GM12891 (cell line): ENCODE results near the gene FAM229A.
A peak's percentile ranks its signal among the peaks of the same experiment; 100 is the strongest.

Experiments used
- DNase-seq: peaks from one replicate; pipeline ENCODE4 v3.0.0; 2011; ENCODE audit warnings: low spot score; ENCODE audit not compliant: insufficient read length
- FAIRE-seq: peaks from 2 replicates; lab custom pipeline; 2011; peaks lifted over from hg19 to GRCh38; lab: Jason Lieb, UNC
- PAX5 ChIP-seq: IDR thresholded peaks from 2 replicates; pipeline ENCODE4 v1.6.1; 2011; ENCODE audit warnings: low read length, moderate library complexity, mild to moderate bottlenecking; ENCODE audit not compliant: insufficient read depth, severe bottlenecking
- POLR2A ChIP-seq: IDR thresholded peaks from 2 replicates; pipeline ENCODE4 v1.6.1; 2011; ENCODE audit warnings: low read depth, low read length, control low read depth
- POLR2AphosphoS5 ChIP-seq: IDR thresholded peaks from 2 replicates; pipeline ENCODE4 v1.6.1; 2011; ENCODE audit warnings: low read depth, low read length, control low read depth
- POU2F2 ChIP-seq: IDR thresholded peaks from 2 replicates; pipeline ENCODE4 v1.6.1; 2011; ENCODE audit warnings: low read depth, mild to moderate bottlenecking, control low read depth, low read length, moderate library complexity
- SPI1 ChIP-seq: IDR thresholded peaks from 2 replicates; pipeline ENCODE4 v1.6.1; 2011; ENCODE audit warnings: low read depth, low read length, control low read depth
- TAF1 ChIP-seq: IDR thresholded peaks from 2 replicates; pipeline ENCODE4 v1.6.1; 2011; ENCODE audit warnings: low read depth, low read length, control low read depth

FAM229A gene

DNA sequence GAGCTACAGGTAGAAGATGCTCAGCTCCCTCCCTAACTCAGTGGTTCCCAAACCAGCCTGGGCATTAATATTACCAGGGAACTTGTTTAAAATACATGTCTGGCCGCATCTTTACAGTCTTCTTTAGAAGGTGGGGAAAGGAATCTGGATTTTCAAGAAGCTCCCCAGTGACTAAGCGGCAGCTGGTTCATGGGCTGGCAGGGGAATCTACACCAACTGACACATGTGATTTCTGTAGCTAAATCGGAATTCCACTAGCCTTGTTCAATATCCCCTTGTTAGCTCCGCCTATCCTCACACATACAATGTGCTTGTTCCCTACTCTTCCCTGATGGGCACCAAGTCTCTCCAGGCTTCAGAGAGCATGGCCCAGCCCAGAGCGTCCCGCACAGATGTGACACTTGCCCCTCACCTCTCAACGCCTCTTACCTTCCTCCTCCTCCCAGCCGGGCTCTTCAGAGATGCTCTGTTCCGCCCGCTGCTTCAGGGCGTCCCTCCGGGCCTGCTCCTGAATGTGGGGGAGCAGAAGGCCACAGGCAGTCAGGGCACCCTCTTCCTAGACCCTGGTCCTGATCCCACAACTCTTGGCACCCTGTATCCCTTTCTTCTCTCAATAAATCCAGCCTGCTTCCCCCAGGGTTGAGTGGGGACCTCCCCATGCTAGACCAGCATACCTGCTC, 15.4 kb upstream of the FAM229A start:
- FAIRE-seq, result no peak
- TF ChIP-seq PAX5, result no peak
- TF ChIP-seq TAF1, result no peak
- TF ChIP-seq POLR2A, result no peak
- no peak for TF ChIP-seq POU2F2
- TF ChIP-seq POLR2AphosphoS5, result no peak
- no peak for TF ChIP-seq SPI1
- DNase-seq, result no peak

DNA sequence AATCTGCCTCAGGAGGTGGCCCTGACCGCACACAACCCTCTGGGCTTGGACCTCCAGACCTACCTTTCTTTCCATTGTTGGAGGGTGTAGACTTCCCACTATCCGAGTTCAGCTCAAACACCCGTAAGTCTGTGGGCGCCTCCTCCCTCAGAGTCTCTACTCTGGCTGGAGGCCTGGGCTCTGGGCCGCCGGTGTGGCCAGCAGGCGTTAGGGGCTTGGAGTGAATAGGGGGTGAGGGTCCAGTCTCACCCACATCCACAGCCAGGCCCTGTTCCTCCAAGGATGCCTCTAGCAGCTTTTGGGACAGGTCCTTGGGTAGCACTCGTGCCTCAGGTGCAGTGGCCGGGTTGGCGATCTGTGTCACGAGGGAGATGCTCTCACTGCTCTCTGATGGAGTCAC, 13.9 kb upstream of the FAM229A start:
- TF ChIP-seq POLR2AphosphoS5 (no peak), SPI1 (no peak), POU2F2 (no peak), POLR2A (no peak), PAX5 (no peak), TAF1 (no peak)
- FAIRE-seq, result no peak
- DNase-seq, result no peak

DNA sequence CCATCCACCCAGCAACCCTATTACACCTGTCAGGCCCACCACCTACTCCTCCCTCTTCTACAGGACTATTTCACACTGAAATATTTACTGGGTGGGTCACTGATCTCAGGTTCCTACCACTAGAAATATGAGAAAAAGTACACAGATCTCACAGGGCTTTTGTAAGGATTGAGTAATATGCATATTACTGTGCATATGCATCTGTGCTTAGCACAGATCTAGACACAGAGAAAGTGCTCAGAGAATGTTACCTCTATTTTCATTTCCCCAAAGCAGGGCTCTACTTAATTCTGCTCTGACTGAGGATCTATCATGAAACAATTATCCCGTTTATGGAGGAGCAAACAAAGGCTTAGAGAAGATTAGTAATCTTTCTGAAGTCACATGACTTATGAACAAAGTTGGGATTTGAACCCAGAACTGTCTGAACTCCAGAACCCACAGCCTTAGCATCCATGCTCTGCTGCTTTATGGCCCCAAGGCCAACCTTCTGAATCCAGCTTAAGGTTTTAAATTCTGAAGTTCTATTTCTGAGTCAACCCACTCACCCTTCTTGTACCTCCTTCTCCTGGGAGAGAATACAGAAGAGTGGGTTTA, 11.8 kb upstream of the FAM229A start:
- FAIRE-seq, result no peak
- DNase-seq, result no peak

DNA sequence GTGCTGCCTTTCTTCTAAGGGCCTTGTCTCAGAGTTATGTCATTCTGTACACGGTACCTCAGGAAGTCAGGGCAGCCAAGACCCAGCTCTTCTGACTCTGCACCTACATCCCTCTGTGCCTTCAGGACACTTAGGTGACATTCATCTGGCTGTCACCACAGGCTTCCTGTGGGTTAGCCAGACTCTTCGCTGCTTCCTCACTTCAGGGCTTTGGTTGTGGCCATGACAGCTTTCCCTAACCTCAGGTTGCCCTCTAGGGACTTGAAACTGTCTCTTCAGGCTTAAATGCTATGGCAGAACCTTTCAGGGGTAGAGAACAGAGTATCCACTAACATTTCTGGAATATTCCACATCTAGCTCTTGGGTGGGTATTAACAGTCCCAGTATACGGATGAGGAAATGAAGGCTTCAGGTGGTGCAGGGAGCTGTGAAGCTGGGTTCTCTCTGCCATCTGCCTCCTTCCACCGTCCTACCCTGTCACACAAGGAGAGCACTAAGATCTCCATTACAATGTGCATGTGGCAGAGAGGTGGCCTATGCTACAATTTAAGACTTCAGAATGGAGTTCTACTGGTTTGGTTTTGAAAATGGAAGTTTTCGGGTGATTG, 10.0 kb upstream of the FAM229A start:
- FAIRE-seq, result peak; percentile 91
- DNase-seq, result peak; percentile 38
- no peak for TF ChIP-seq TAF1

More for the DNA sequence above, 11.8 kb upstream of the FAM229A start:
- TF ChIP-seq POLR2AphosphoS5 (no peak), SPI1 (no peak), TAF1 (no peak), POLR2A (no peak), POU2F2 (no peak), PAX5 (no peak)

DNA sequence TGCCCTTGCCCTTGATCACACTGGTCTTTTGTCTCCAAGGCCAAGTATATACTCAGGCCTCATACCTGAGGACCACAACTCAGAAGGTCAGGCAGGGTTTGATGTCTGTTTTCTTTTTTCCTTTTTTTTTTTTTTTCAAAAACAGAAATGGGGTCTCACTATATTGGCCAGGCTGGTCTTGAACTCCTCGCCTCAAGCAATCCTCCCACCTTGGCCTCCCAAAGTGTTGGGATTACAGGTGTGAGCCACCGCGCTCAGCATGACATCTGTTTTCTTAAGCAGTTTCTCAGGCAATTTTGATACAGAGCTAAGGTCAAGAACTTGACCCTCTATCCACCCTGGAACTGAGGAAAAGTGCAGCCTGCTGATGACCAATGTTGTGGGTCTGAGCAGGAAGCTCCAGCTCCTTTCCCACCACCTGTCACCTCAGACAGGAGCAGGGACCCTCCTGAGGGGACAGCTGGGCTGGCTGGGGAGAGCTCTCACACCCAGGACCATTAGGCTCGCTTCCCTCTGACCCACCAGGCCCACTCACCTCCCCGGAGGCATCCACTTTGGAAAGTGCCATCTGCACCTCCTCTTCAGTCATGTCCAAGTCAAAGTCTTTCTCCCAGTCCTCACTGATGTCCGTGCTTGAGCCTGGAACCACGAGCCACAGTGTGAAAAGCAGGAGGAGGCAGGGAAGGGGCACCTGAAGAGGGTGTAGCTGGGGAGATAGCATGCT, 5.8 kb upstream of the FAM229A start:
- no peak for DNase-seq
- no peak for TF ChIP-seq TAF1
- TF ChIP-seq SPI1, result no peak
- TF ChIP-seq POLR2AphosphoS5, result no peak
- TF ChIP-seq POU2F2, result no peak
- no peak for TF ChIP-seq PAX5
- TF ChIP-seq POLR2A, result no peak
- no peak for FAIRE-seq

DNA sequence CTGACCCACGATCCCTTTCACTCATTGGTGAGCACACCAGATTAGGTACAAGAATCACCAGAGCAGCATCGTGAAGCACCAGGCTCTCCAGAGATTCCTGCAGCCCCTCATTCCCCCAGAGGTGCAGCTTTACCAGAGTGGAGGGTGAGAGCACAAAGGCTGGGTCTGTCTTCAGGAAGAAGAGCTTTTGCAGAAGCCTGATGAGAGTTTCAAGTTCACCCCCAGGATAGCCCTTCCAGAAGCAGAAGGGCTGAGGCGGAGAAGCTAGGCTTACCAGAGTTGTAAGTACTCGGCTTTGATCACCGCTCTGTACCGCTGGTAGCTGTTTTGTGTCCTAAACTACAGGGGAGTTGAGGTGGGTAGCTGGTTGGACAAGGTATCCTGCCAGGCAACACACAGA, 3.2 kb upstream of the FAM229A start:
- TF ChIP-seq POLR2A (no peak), POU2F2 (no peak), POLR2AphosphoS5 (no peak), TAF1 (no peak), PAX5 (no peak)
- FAIRE-seq, result no peak
- no peak for DNase-seq

DNA sequence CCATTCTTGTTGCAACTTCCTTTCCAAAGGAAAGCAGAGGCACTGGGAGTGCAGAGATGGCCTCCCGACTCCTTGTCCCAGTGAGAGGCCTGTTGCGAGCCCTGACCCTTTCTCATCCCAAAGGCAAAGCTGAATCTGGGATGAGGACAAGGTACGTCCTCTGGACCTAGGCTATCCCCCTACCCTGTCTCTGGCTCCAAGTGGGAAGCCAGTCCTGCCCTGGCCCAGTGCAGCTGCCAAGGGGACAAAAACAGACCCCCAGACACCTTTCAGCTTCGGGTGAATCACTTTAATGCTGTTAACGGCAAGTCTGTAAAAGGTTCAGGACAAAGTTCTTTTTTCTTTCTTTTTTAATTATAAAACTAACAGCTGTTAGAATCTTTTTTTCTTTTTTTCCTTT, 2.6 kb upstream of the FAM229A start:
- TF ChIP-seq POLR2A (no peak), POLR2AphosphoS5 (no peak), TAF1 (no peak), PAX5 (no peak), POU2F2 (no peak), SPI1 (no peak)
- no peak for FAIRE-seq
- no peak for DNase-seq

DNA sequence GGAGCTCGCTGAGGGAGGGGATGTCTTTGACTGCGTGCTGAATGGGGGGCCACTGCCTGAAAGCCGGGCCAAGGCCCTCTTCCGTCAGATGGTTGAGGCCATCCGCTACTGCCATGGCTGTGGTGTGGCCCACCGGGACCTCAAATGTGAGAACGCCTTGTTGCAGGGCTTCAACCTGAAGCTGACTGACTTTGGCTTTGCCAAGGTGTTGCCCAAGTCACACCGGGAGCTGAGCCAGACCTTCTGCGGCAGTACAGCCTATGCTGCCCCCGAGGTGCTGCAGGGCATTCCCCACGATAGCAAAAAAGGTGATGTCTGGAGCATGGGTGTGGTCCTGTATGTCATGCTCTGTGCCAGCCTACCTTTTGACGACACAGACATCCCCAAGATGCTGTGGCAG, 1.4 kb upstream of the FAM229A start:
- FAIRE-seq (no peak), DNase-seq (no peak)
- TF ChIP-seq PAX5, result no peak
- TF ChIP-seq TAF1, result no peak
- TF ChIP-seq POU2F2, result no peak
- TF ChIP-seq POLR2A, result no peak
- no peak for TF ChIP-seq SPI1
- TF ChIP-seq POLR2AphosphoS5, result no peak

DNA sequence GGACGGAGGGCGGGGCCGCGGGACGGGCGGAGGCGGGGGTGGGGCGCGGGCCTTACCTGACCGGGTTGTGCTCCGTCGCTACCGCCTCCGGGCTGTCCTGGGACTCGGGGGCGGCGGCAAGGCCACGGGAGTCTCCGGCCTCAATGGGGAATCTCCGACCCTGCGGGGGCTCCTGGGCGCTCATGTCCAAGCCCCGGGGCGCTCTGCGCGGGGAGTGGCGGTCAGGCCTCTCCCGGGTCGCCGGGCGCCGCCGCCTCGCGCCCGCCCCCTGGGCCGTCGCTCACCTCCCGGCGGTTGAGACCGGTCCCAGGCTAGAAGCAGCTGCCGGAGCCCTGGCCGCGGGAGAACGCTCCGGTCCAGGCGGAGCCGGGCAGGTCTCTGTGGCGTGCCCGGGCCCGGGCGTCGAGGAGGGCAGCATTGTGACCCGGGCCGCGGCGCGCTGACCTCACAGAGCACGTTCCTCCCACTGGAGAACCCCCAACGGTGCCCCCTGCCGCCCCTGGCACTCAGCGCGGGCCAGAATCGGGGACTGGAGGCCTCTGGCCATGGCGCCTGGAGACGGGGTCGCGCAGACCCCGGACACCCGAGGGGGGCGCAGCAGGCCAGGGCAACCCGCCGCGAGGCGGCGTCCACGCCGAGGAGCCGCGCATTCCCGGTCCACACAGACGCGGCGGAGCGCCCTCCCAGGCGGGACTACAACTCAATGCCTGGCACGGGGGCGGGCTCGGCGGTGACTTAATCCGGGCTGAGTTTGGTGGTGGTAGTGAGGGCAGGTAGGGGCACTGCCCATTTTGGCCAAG, 411 bp downstream of the FAM229A start:
- peak; percentile 9 for FAIRE-seq
- no peak for TF ChIP-seq TAF1
- TF ChIP-seq POLR2A, result 0 out of 2 replicates have a peak, but pooled peaks have one; percentile 30
- no peak for TF ChIP-seq SPI1
- peak; percentile 62 for DNase-seq
